GM19043 (cell line): ENCODE results near the gene ARHGAP44.
A peak's percentile ranks its signal among the peaks of the same experiment; 100 is the strongest.

ENCODE experiments used
- ATAC-seq: cut with Tn5 transposase; IDR thresholded peaks from one replicate; pipeline ENCODE4 v1.9.1; 2021; ENCODE audit warnings: low read depth; ENCODE audit not compliant: unreplicated experiment

The ARHGAP44 gene

DNA sequence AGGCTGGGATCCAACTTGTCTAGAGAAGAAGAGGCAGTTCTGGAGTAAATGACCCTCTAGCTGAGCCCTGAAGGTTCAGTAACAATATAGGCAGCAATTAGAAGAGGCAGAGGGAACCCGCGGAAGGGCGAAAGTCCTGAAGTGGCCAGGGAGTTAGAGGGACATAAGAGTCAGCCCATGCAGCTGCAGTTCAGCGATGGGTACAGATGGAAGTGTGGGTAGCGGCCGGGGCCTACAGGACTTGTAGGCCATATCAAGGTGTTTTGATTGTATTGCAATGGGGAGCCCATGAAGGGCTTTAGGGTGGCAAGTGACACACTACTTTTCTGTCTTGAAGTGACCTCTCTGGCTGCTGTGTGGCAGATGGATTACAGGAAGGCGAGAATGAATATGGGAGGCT lies 225.5 kb downstream of the ARHGAP44 start:
- no peak for ATAC-seq

GRCh38 chr17:13016881-13017654 lies 227.8 kb downstream of the ARHGAP44 start:
- ATAC-seq, result peak; percentile 13

- ATAC-seq, result peak; percentile 97
These were observed 228.6 kb downstream of the ARHGAP44 start, which contains the start of gene ELAC2 for GRCh38 chr17:13017655-13018459. Gene ELAC2, minus strand, starts transcription at chr17:13018027. Its CDS starts 80 bp downstream, at chr17:13017947.

GRCh38 chr17:13024016-13024415 lies 234.7 kb downstream of the ARHGAP44 start:
- ATAC-seq, result peak; percentile 24

- peak; percentile 82 for ATAC-seq
These were observed 235.4 kb downstream of the ARHGAP44 start for GRCh38 chr17:13024526-13025257.

GRCh38 chr17:13025258-13025627 lies 235.9 kb downstream of the ARHGAP44 start:
- no peak for ATAC-seq

DNA sequence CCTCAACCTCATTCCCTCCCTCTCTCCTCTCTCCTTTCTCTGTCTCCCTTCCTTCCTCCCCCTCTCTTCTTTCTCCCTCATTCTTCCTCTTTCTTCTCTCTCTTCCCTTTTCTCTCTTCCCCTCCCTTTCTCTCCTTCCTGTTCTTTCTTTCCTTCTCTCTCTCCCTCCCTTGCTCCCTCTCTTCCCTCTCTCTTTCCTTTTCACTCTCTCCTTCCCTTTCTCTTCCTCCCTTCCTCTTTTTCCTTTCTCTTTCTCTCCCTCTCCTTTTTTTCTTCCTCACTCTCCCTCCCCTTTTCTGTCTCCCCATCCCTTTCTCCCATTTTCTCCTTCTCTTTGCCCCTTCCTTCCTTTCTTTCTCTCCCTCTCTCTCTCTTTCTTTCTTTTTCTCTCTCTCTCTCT lies 236.4 kb downstream of the ARHGAP44 start:
- ATAC-seq, result no peak

GRCh38 chr17:13027246-13027645 lies 237.9 kb downstream of the ARHGAP44 start:
- ATAC-seq, result no peak

DNA sequence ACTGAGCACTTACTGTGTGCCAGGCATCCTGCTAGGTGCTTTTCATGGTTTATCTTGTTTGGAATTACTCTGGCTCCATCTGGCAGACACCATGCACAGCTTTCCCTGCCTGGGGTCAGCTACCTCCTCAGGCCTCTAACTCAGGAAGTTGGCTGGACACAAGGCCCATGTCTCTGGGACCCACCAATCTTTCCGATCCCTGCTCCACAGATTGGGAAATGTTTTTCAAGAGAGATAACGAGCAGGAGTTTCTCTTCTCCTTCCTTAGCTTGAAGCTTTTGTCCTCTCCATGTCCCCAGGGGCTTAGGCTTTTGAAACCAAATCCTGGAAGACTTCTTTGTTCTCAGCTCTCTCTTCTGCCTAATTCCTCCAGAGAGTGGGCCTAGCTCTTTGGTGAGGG lies 240.0 kb downstream of the ARHGAP44 start:
- ATAC-seq, result no peak

- no peak for ATAC-seq
These were observed 240.8 kb downstream of the ARHGAP44 start for GRCh38 chr17:13030056-13030455.

DNA sequence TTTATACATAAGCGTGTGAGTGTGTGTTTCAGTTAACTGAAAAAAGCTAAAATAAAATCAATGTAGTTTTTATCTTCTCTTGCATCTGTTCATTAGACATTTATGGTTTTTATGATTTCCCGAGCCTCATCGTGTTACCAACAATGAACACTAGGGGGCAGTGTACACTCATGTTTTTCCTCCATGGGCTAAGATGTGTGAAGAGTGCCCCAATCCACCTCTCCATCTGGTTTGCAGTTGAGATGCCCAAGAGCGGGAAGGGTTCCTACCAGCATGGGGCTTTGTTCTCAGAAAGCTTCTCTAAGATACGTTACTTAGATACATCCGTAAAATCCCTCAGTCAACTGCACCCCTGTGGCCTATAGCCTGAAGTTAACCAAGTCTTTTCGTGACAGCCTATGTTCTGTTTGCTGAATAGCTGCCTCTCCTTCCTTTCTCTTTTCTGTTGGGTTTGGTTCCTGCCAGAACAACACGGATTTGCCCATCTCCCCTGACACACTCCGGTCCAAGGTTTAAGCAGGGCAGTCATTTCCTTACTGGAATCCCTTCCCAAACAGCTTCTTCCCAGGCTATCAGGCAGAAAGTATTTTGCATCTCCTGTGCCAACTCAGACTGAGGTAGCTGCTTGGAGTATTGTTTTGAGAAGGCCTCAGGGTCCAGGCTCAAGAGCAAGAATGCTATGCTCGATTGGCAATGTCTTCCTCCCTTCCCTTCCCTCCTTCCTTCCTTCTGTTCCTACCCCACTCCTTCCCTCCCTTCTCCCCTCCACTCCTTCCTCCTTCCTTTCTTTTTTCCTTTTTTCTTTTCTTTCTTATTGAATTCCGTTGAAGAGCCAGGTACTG lies 241.4 kb downstream of the ARHGAP44 start:
- no peak for ATAC-seq

DNA sequence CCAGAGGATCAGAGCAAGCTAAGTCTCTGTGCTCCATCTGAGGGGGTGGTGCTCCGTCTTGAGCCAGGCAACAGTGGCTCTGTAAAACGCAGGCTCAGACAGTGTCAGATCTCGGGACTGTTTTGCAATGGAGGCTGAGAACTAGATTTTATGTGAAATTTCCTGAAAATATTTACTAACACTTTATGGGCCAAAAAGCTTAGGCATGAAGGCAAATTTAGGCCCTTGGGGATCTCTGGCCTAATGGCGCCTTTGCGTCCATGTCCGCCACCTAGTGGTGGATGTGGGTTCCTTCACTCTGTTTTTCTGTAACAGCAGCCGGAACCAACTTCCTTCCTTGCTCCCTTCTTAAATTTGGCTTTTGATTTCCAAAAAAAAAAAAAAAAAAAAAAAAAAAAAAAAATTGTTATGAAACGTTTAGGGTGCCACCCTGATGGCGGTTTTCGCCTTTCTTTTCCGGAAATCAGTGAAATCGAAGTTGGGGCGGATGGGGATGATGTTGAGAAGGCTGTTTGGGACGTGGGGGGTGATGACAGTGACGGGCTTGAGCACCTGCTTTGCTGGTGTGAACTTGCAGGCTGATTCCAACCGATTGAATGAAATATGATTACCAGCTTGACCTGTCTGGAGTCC lies 242.5 kb downstream of the ARHGAP44 start:
- peak; percentile 62 for ATAC-seq

GRCh38 chr17:13035420-13035819 lies 246.1 kb downstream of the ARHGAP44 start:
- ATAC-seq, result no peak

DNA sequence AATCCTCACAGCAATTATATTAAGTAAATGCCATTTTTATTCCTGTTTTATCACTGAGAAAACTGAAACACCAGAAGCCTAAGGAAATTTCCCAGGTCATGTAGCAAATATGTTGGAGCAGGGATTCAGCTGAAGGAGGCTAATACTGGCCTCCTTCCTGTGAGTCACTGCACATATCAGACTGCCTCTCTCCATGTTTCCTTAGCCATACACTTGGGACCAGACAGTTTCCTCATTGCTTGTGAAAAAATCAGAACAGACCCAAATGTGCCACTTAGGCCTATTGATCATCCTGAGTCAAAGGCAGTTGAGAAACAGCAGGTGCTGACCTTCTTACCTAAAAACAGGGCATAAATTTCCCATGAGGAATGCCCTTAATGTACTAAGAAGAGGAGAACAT lies 247.5 kb downstream of the ARHGAP44 start:
- ATAC-seq, result no peak

DNA sequence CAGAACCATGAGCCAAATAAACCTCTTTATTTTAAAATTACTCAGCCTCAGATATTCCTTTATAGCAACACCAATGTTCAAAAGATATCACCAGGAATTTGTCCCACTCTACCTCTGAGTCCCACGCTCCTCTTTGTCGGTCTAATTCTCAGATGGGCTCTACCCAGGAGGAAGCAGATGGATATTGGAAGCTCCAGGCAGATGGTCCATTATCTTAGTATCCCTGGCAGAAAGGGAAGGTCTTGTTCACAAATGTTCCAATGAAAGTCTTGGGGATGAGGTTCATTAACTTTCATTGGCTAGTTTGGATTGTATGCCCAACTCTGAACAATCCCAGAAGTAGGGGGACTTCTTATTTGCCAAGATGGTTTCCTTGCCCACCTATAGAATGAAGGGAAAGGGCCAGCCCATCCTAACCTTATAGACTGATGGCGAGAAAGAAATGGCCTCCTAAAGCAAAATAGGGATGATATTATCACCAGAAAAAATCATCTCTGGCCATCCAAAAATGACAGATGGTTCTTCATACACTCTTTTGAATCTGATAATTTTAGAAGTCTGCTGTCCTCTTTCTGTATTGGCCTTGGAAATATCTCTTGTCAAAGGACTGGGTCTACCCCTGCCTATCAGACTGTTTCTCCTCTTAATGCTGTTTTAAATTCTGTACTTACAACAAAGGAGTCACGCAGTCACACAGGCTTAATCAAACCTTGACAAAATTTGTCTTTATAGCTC lies 249.8 kb downstream of the ARHGAP44 start:
- ATAC-seq, result no peak
